Stimulated activated CD8-positive, alpha-beta memory T cell treated with anti-CD3 and anti-CD28 coated beads, Interleukin-4, amount 100 ng/mL, for 1 hour (primary cell): Measurements from ENCODE around the gene CD300LB.
"Not testable (repeated sequence)": the region's sequence is repeated elsewhere in the genome, so short reads cannot be mapped to it uniquely, and the experiment has no call there.

ENCODE experiments used
- DNase-seq, 2 donors: peaks; one replicate each; pipeline ENCODE4 v3.0.0-alpha.2; 2020; ENCODE audit warnings: low read depth in 2 of 2, low spot score in 1 of 2

The CD300LB gene

DNA sequence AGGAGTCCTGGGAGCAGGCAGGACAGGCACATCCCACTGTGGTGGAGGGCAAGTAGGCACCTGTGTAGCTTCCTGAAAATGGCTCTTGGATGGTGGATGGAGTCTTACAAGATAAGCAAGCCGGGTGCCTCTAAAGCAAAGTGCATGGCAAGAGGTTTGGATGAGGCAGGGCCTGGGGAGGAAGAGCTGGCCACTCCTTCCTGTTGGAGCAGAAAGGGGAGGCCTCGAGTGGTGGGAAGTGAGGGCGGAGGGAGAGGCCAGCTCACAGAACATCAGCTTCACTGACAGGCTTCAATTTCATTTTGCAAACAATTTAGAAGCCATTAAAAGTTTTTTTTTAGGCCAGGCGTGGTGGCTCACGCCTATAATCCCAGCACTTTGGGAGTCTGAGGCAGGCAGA lies 33.8 kb downstream of the CD300LB start:
- no peak for DNase-seq

DNA sequence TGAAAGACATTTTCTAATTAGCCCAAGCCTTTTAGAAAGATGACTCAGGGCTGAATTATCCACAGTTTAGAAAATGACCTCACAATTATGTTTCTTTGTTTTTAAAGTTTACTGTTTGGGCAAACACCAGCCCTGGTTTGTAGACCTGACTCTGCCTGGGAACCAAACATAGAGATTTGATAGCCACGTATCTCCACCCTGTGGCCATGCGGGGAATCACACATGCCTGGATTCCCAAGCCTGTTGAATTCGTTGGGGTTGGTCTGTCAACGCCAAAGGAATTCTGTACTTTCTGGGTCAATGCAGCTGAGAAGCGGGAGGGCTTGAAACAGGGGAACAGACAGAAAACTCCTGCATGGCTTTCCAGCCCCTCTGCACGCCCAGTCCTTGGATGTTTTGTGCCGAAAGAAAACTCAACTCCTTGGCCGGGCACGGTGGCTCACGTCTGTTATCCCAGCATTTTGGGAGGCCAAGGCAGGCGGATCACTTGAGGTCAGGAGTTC lies 37.9 kb downstream of the CD300LB start:
- peak in 1 of 2 donors; percentile 55 for DNase-seq

DNA sequence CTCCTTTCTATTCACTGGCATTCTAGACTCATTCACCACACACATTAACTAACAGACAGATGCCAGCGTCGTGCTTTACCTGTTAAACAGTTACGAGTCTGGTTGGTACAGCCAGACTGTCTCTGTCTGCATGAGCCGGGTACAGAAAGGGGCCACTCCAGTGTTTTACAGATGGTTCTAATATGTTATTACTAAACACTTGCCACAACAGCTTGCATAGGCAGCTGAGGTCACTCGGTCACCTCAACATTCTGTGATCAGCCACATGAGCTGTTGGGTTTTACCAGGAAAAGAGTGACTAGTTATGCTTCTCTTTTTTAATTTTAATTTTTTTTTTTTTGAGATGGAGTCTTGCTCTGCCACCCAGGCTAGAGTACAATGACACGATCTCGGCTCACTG lies 39.6 kb downstream of the CD300LB start:
- DNase-seq = no peak

- DNase-seq = no peak
Measured at GRCh38 chr17:74490716-74491115, 40.6 kb downstream of the CD300LB start.

DNA sequence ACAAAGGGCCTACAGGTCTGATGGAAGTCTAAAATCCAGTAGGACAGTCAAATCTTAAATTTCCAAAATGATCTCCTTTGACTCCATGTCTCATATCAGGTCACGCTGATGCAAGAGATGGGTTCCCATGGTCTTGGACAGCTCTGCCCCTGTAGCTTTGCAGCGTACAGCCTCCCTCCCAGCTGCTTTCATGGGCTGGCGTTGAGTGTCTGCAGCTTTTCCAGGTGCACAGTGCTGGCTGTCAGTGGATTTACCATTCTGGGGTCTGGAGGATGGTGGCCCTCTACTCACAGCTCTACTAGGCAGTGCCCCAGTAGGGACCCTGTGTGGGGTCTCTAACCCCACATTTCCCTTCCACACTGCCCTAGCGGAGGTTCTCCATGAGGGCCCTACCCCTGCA lies 43.0 kb downstream of the CD300LB start:
- not testable (repeated sequence) for DNase-seq

DNA sequence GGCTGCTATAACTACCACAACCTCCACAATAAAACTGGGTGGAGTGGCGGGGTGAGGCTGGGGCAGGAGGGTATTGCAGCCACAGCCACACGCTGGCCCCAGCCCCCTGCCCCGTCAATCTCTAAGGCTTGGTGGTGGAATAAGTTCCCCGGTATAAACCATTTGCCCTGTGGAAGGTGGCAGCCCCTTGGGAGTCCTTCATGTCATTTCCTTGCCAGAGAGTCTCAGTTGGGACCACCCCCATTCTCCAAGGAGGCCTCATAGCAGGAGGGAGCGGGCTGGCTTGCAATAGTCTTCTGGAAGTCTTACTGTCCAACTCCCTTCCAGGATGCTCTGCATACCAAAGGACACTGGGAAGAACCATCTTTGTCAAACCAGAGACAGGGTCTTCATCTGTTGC lies 45.4 kb downstream of the CD300LB start:
- DNase-seq = no peak

DNA sequence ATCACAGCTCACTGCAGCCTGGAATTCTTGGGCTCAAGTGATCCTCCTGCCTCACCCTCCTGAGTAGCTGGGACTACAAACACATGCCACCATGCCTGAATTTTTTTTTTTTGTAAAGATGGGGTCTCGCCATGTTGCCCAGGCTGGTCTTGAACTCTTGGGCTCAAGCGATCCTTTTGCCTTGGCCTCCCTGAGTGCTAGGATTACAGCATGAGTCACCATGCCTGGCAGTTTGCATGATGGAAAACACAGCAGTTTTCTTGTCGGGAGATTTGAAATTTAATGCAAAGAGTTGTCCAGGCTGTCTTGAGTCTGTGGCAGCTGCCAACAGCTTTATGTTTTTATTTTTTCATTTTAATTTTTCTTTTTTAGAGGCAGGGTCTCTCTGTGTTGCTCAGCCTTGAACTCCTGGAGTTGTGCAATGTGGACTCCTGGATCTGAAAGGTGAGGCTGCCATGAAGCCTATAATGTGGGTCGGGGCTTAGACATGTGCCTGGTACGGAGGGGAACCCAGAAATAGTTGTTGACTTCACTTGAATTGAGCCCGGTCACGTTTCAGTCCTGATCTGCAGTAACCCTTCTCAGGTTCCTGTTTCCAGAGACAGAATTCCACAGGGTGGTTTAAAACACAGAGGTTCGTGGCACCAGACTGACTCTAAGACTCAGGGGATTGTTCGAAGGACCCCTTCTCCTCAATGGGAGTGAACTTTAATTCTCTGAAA lies 46.1 kb downstream of the CD300LB start:
- DNase-seq = no peak

DNA sequence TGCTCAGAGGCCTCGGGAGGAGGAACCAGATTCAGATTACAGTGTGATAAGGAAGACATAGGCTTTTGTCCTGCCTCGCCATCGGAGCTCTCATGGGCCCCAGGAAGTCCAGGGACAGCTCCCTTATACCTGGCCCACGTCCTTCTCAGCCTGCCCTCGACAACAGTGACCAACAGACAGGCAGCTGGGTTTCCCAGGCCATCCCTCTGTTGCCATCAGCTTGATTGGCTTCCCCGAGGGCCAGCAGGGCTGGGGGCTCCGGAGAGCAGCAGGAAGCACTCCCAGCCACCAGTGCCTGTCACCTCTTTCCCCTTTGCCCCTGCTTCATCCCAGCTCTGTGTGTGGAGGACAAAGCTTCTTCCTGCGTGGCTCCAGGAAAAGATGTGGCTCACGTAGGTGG lies 47.2 kb downstream of the CD300LB start:
- no peak for DNase-seq

- no peak for DNase-seq
Measured at GRCh38 chr17:74481621-74482020, 49.7 kb downstream of the CD300LB start.

DNA sequence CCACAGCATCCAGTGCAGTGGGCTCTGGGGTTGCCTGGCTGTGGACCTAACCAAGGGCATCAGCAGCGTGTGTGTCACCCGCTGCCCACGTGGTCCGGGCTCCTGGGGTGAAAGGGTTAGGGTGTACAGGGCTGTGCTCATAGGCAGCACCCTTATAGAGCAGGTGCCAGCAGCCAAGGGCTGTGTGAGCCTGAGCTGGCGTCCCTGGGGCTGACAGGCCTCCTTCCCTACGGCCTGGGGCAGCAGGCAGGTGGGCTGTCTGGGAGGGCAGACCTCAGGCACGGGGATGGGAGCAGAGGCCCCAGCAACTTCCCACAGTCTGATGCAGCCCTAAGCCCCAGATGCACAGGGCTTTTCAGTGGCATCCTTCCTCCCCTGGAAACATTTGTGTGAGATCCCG lies 51.0 kb downstream of the CD300LB start:
- no peak for DNase-seq

GRCh38 chr17:74478420-74479100 lies 52.7 kb downstream of the CD300LB start:
- no peak for DNase-seq

DNA sequence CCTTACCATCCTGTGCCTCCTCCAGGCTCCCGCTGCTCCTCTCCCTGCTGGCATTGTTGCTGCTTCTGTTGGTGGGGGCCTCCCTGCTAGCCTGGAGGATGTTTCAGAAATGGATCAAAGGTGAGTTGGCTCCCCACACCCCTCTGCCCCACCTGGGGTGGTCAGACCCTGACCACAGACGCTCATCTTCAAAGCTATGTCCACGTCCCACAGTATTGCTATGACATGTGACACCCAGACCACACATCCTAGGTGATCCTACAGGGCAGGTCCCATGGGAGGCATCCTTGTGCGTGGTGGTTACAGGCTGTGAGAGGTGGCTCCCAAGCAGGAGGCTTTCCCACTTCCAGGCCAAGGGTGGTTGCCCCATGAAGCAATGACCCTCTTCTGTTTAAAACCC lies 53.9 kb downstream of the CD300LB start:
- no peak for DNase-seq

GRCh38 chr17:74475189-74475588 lies 56.1 kb downstream of the CD300LB start:
- no peak for DNase-seq

- no peak for DNase-seq
Measured at GRCh38 chr17:74474043-74474792, 57.1 kb downstream of the CD300LB start.

DNA sequence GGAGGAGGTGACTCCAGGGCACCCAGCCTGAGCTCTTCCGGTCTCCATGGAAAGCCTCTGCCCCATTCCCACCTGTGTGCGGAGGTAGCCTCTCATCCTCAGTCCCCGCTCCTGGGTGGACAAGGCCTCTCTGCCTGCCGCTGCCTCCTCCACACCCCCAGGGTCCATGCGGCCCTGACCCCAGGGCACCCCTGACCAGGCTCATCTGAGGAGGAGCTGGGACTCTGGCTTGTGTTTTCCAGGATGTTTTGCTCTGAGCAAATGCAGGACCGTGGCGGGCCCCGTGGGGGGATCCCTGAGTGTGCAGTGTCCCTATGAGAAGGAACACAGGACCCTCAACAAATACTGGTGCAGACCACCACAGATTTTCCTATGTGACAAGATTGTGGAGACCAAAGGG lies 58.0 kb downstream of the CD300LB start:
- no peak for DNase-seq

- no peak for DNase-seq
Measured at GRCh38 chr17:74472890-74473289, 58.4 kb downstream of the CD300LB start.

GRCh38 chr17:74471341-74471740 lies 59.9 kb downstream of the CD300LB start:
- DNase-seq = no peak
